ENCODE results near the gene SMTN.
"Not testable (repeated sequence)": the region's sequence is repeated elsewhere in the genome, so short reads cannot be mapped to it uniquely, and the experiment has no call there.

DNA sequence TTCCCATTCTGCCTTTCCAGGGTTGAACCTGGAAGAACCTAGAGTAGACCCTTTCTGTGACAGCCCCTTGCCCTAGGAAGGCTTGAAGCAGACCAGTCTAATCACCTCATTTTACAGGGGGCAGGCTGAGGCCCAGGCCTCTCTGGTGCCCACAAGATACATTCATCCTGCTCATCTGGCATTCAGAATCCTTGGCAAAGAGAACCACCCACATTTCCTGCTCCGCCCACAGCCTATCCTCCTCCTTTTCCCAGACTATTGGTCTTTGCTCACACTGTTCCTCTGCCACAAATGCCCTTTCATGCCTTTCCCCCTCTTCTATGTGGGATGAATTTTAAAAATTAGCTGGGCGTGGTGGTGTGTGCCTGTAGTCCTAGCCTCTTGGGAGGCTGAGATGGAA is 2.7 kb upstream of the SMTN start:
- TF ChIP-seq, protein P1, sequence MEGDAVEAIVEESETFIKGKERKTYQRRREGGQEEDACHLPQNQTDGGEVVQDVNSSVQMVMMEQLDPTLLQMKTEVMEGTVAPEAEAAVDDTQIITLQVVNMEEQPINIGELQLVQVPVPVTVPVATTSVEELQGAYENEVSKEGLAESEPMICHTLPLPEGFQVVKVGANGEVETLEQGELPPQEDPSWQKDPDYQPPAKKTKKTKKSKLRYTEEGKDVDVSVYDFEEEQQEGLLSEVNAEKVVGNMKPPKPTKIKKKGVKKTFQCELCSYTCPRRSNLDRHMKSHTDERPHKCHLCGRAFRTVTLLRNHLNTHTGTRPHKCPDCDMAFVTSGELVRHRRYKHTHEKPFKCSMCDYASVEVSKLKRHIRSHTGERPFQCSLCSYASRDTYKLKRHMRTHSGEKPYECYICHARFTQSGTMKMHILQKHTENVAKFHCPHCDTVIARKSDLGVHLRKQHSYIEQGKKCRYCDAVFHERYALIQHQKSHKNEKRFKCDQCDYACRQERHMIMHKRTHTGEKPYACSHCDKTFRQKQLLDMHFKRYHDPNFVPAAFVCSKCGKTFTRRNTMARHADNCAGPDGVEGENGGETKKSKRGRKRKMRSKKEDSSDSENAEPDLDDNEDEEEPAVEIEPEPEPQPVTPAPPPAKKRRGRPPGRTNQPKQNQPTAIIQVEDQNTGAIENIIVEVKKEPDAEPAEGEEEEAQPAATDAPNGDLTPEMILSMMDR (IDR thresholded peaks at IDR 0.05), result not testable (repeated sequence)
- TF ChIP-seq POLR2A (IDR thresholded peaks at IDR 0.05), result not testable (repeated sequence)

All from heart left ventricle (tissue), 13 donors.